SK-N-MC (cell line): ENCODE measurements around the gene RETREG2.

ENCODE experiments used
- EZH2 ChIP-seq: fragments of 200-600 bp; sonication (generic); IDR thresholded peaks from one replicate; pipeline ENCODE4 v1.6.1; 2017; ENCODE audit warnings: antibody characterized with exemption
- FOXP2 ChIP-seq: optimal IDR thresholded peaks from 2 replicates; pipeline ENCODE3; 2011; ENCODE audit warnings: mild to moderate bottlenecking, moderate library complexity; ENCODE audit not compliant: insufficient read depth; ENCODE audit errors: extremely low read length, control extremely low read depth
- POLR2AphosphoS5 ChIP-seq: IDR thresholded peaks from 2 replicates; pipeline ENCODE4 v1.6.1; 2012; ENCODE audit warnings: mild to moderate bottlenecking, low read depth, low read length, borderline replicate concordance

DNA sequence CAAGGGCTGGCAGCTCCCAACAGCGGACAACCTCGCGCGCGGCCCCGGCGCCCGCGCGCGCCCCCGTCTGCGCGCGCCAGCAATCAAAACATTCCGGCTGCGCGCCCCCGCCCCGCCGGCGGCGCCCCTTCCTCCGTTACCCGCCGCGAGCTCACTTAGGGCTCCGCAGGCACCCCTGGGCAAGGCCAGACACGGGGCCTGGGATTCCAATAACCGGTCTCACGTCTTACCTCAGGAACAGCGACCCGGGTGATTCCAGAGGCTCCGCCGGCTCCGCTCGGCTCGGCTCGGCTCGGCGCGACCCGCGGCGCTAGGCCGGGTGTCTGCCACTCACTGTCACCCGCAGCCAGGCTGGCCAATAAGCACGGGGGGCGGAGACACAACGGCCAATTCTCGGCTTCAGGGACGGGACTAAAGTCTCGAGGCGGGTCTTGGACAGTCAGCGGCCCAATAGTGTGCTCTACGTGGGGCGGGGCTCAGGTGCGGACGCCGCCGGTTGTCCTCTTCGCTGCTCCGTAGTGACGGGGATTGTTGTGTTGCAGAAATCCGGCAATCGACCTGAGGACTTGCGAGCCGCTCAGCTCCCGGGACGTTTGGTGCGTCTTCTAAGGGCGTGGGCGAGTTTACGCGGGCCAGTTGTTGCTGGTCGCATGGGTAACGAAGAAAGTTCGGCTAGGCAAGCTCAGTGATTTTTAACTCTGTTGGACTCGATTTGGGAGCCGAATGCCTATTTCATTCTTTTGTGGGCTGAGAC, 51.4 kb downstream of the RETREG2 start, which contains the start of the genes ANKZF1 and ATG9A:
- peak; percentile 92 for TF ChIP-seq POLR2AphosphoS5
- TF ChIP-seq EZH2: no peak
- peak; percentile 97 for TF ChIP-seq FOXP2
